Neuron (in vitro differentiated cells): ENCODE data around the gene MARCHF4.

Experiments
- H2AFZ ChIP-seq: one replicate; pipeline ENCODE4 v1.6.1; 2013; ENCODE audit warnings: low read depth, mild to moderate bottlenecking, inconsistent platforms, low read length, moderate library complexity
- H3K27me3 ChIP-seq: one replicate; pipeline ENCODE4 v1.6.1; 2013; ENCODE audit warnings: low read length; ENCODE audit not compliant: insufficient read depth
- H3K36me3 ChIP-seq: one replicate; pipeline ENCODE4 v1.6.1; 2013; ENCODE audit warnings: low read length; ENCODE audit not compliant: insufficient read depth
- H3K4me1 ChIP-seq: one replicate; pipeline ENCODE4 v1.6.1; 2013; ENCODE audit warnings: low read length; ENCODE audit not compliant: insufficient read depth
- H3K4me3 ChIP-seq: 2 replicates; pipeline ENCODE4 v1.5.1; 2013; ENCODE audit warnings: mild to moderate bottlenecking, low read length, moderate library complexity
- H3K9me3 ChIP-seq: one replicate; pipeline ENCODE4 v1.6.1; 2013; ENCODE audit warnings: low read length

Gene MARCHF4

DNA sequence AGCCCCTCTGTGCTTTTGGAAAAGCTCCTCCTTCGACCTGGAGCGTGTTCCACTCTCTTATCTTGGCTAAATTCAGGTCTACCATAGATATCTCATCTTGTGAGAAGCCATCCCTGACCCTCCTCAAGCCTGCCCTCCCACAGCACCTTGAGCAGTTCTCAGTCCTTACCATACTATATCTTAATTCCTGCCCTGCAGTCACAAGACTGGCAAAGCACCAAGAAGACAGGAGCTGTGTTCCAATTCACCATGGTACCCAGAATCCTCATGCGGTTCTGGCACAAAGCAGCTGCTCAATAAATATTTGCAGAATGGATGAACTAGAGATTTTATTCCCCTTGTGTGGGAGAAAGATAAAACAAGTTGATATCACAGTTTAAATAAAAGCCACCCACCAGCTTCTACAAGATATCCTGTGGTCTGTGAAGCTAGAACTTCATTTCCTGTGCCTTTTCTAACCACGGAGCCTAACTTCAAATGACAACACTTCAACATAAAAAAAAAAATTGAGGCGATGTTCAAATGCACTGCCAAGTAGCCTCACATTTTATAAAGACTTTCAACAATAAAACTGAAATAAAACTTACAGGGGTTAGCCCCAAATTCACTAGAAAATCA is 19.5 kb downstream of the MARCHF4 start:
- H2AFZ ChIP-seq = no peak overlapping the region
- H3K9me3 ChIP-seq = no peaks in the 10 kb centered on the region
- H3K36me3 ChIP-seq = no peaks in the 10 kb centered on the region
- H3K4me3 ChIP-seq = no peak overlapping the region
- H3K27me3 ChIP-seq = no peaks in the 10 kb centered on the region
- H3K4me1 ChIP-seq = peaks cover 18% of the 10 kb centered on the region

DNA sequence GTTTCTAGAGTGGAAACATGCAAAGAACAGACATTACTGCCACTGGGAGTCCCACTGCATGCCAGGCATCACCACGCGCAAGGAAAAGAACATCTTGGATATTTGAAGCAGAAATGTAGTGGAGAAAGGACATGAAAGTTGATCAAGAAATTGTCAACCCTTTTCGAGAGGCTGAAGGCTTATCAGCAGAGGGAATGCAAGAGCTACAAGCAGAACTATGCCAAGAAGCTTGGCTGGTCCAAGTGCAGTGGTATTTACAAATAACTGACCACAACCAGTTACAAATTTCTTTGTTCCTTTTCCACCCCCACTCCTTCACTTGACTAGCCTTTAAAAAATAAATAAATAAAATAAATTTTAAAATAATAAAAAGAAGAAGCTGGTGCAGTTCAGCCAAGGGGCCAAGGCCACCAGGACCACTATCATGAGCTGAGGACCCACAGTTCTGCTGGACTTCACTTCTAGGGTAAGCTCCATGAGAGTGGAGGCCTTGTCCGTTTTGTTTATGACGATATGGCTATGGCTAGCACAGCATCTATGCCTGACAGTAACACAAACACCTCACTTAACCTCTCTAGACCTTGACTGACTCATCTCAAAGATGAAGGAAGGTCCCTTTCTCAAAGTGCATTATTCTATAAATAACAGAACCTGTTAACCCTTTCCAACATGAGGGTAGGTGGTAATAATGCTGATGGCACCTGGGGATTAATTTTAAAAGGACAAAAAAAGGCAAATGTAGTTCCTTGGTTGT is 20.9 kb downstream of the MARCHF4 start:
- H3K4me1 ChIP-seq = peaks cover 18% of the 10 kb centered on the region
- no peaks in the 10 kb centered on the region for H3K27me3 ChIP-seq
- no peak overlapping the region for H2AFZ ChIP-seq
- no peaks in the 10 kb centered on the region for H3K9me3 ChIP-seq
- H3K4me3 ChIP-seq = no peak overlapping the region
- H3K36me3 ChIP-seq = no peaks in the 10 kb centered on the region

DNA sequence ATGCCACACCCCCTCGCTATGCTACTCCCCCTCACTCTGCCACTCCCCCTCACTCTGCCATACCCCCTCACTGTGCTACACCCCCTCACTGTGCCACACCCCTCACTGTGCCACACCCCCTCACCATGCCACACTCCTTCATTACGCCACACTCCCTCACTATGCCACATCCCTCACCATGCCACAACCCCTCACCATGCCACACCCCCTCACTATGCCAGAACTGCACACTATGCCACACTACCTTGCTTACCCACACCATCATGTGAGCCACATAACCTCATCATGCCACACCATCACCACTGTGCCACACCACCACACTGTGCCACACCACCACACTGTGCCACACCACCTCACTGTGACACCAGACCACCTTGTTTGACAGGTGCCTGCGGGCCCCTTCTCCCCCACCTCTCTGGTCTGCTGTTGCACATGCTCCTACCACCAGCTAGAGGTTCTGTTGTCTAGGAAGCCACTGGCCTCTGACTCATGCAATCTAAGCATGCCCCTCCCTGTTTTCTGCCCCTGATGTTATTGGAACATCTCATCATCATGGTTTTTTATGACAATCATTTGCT is 22.0 kb downstream of the MARCHF4 start:
- Histone ChIP-seq H3K27me3 (no peaks in the 10 kb centered on the region), H3K4me1 (peaks cover 9% of the 10 kb centered on the region)

DNA sequence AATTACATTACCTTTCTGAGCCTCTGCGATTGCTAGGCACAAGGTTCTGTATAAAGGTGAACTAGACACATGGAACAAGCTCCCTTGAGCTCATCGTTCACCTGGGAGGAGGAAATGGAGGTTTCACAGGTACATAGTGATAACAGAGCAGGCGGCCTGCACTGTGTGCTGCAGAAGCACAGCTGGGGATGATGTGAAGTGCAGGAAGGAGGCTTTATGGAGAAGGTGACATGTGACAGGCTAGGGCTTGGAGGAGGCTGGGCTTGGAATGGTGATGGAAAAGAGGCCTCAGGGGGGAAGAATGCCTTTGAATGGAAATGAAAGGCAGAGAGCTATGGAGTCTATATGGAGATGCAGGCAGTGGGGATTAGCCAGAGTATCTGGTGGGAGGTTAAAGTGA is 22.9 kb downstream of the MARCHF4 start:
- H3K4me3 ChIP-seq = no peak overlapping the region
- H3K36me3 ChIP-seq = no peaks in the 10 kb centered on the region
- H3K9me3 ChIP-seq = no peaks in the 10 kb centered on the region
- no peaks in the 10 kb centered on the region for H3K27me3 ChIP-seq
- H3K4me1 ChIP-seq = peaks cover 15% of the 10 kb centered on the region
- no peak overlapping the region for H2AFZ ChIP-seq

More for the DNA sequence above, 22.0 kb downstream of the MARCHF4 start:
- Histone ChIP-seq H3K9me3 (no peaks in the 10 kb centered on the region), H2AFZ (no peak overlapping the region), H3K36me3 (no peaks in the 10 kb centered on the region), H3K4me3 (no peak overlapping the region)

DNA sequence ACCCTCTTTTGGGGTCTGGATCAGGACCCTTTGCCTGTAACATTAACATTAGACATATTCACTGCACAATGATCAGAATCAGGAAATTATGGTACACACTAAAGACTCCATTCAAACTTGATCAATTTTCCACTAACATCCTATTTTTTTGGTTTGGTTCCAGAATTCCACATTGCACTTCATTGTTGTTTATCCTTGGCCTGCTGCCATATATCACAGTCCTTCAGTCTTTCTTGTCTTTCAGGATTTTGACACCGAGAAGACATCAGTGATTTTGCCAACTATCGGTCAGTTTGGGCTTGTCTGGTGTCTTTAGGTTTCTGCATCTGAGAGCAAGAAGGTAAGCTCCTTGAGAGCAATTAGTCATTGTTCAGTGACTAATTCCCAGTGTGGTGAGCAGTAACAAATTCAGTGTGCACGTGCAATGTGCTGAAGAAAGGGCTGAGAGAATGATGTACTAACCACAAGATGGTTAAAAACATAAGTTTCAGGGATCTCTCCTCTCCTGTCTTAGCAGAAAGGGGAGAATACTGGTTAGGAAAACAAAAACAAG is 23.5 kb downstream of the MARCHF4 start:
- Histone ChIP-seq H3K36me3 (no peaks in the 10 kb centered on the region), H3K9me3 (no peaks in the 10 kb centered on the region), H3K4me3 (no peak overlapping the region), H3K27me3 (no peaks in the 10 kb centered on the region), H3K4me1 (peaks cover 15% of the 10 kb centered on the region), H2AFZ (no peak overlapping the region)

DNA sequence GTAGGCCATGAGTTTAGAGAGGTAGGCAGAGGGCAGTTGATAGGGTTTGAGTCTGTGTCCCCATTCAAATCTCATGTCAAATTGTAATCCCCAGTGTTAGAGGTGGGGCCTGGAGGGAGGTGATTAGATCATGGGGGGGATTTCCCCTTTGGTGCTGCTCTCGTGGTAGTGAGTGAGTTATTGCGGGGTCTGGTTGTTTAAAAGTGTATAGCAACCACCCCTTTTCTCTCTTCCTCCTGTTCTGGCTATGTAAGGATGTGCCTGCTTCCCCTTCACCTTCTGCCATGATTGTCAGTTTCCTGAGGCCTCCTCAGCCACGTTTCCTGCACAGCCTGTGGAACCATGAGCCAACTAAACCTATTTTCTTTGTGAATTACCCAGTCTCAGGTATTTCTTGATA is 25.5 kb downstream of the MARCHF4 start:
- Histone ChIP-seq H3K27me3 (no peaks in the 10 kb centered on the region), H3K4me1 (peaks cover 15% of the 10 kb centered on the region), H3K36me3 (no peaks in the 10 kb centered on the region), H2AFZ (no peak overlapping the region), H3K9me3 (no peaks in the 10 kb centered on the region), H3K4me3 (no peak overlapping the region)

DNA sequence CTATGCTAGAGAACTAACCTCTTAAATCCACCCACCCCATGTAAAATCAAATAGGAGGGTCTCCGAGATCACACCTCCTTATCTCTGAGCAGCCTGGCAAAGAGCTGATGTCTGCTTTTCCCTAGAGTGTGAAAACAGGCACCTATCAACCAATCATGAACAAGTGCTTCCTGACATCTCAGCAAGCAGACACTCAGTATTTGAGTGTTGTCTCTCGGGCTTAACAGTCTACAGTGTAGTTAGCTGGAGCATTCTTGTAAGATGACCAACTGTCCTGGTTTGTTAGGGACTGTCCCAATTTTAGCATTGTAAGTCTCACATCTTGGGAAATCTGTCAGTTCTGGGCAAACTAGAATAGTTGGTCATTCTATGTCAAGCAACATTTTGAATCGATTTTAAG is 26.4 kb downstream of the MARCHF4 start:
- Histone ChIP-seq H3K4me1 (peaks cover 15% of the 10 kb centered on the region), H3K4me3 (no peak overlapping the region), H3K9me3 (no peaks in the 10 kb centered on the region), H2AFZ (no peak overlapping the region), H3K27me3 (no peaks in the 10 kb centered on the region), H3K36me3 (no peaks in the 10 kb centered on the region)

DNA sequence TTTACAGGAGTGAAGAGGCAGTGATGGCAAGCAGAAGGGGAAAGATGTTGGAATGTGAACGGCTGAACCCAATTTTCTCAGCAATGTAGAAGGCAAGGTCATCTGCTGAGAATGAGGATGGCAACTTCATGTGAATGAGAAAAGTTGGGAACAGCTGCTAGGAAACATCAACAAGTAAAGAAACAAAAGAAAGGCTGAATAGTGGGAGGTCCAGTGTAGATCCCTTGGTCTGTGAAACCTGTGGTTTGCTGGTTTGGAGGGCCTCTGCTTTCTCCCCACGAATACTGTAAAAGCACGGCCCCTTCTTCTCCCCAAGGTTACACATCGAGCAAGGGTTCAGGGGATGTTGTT is 27.4 kb downstream of the MARCHF4 start:
- H3K4me1 ChIP-seq = peaks cover 20% of the 10 kb centered on the region
- H3K4me3 ChIP-seq = no peak overlapping the region
- H3K9me3 ChIP-seq = no peaks in the 10 kb centered on the region
- H2AFZ ChIP-seq = no peak overlapping the region
- H3K36me3 ChIP-seq = no peaks in the 10 kb centered on the region
- H3K27me3 ChIP-seq = no peaks in the 10 kb centered on the region

DNA sequence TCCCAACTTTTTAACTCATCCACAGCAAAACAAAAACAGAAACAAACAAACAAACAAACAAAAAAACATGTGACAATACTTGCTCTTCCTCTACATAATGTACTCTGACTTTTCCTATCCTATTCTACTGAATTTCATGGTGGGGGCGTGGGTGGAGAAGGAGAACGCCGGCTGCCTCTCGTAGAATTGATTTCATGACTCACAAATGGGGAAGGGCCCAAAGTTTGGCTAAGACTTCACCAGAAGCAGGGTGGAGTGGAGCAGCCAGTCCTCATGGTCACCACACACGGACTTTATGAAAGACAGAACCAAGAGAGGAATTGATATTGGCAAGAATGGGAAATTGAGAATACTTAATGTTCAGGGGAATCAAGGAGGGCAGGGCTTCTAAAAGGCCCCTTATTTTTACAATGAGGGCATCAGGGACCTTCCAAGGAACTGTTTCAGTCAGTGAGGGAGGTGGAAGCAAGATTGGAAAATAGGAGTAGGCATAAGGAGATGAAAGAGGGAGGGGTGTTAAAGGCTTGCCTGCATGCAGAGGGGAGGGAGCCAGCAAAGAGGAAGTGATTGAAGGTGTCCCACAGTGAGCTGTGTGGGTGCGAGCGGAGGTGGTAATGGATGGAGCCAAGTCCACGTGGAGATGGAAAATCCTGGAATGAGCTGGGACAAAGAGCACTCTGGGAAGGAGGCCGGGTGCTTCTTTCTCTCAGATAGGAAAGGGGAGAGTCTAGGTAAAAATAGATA is 27.9 kb downstream of the MARCHF4 start:
- no peaks in the 10 kb centered on the region for H3K9me3 ChIP-seq
- H2AFZ ChIP-seq = no peak overlapping the region
- H3K4me1 ChIP-seq = peaks cover 21% of the 10 kb centered on the region
- no peaks in the 10 kb centered on the region for H3K36me3 ChIP-seq
- H3K27me3 ChIP-seq = no peaks in the 10 kb centered on the region
- H3K4me3 ChIP-seq = no peak overlapping the region

DNA sequence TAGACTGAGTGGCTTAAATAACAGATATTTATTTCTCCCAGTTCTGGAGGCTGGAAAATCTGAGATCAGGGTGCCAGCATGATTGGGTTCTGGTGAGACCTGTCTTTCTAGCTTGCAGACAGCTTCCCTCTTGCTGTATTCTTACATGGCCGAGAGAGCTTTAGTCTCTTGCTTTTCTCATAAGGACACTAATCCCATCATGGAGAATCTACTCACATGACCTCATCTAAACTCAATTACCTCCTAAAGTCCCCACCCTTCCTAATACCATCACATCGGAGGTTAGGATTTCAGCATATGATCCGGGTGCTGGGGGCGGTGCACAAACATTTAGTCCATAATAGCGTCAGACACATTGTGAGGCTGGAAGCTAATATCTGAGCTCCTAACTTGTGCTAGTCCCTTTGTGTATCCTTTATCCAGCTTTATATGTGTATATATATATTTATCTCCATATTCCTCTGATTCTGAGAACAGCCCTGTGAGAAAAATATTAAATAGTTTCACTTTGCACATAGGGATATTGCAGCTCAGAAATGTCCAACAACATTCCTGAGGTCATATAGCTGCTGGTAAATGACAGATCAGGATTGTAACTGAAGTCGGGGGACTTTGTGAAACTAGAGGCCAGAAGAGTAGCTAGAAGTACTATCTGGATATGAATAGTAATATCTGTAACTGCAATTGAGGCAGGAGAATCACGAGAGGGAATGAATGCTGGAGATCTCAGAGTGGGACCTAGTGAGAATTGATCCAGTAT is 28.9 kb downstream of the MARCHF4 start:
- no peak overlapping the region for H2AFZ ChIP-seq
- H3K9me3 ChIP-seq = no peaks in the 10 kb centered on the region
- H3K36me3 ChIP-seq = no peaks in the 10 kb centered on the region
- peaks cover 20% of the 10 kb centered on the region for H3K4me1 ChIP-seq
- H3K4me3 ChIP-seq = no peak overlapping the region
- no peaks in the 10 kb centered on the region for H3K27me3 ChIP-seq

DNA sequence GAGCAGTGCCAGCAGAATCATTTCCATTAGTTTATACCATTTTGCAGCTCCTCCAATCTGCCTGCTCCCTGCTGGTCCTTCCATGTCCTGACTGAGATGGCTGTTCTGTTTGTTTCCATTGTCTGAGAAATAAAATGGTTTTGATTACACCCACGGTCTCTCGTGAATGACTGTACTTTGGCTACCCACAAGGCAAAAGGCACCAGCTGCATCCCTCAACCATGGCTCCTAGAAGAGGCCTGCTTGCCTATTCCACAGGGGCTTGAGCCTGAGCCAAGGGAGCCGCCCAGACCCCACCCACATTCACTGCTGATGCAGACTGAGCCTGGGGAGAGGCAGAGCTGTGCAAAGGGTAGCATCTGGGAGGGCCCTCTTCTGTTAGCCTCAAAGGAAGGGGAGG is 31.2 kb downstream of the MARCHF4 start:
- no peaks in the 10 kb centered on the region for H3K9me3 ChIP-seq
- H3K27me3 ChIP-seq = peaks cover 4% of the 10 kb centered on the region
- no peak overlapping the region for H2AFZ ChIP-seq
- H3K4me3 ChIP-seq = no peak overlapping the region
- no peaks in the 10 kb centered on the region for H3K36me3 ChIP-seq
- H3K4me1 ChIP-seq = peaks cover 20% of the 10 kb centered on the region

DNA sequence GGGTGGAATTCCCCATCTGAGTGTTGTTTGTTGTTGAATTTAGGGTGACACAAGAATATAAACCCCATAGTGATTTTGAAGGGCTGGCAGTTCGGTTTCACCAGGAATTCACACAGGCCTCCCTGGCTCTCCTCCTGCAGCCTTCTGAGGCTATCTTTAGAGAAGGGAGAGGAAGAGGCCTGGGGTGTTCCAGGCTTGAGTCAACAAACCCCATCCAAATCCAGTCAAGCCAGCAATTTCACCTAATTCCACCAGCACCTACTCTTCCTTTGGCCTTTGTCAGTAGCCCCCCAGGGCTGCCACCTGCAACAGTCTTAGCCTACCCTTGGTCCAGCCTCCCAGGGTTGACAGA is 32.0 kb downstream of the MARCHF4 start:
- Histone ChIP-seq H2AFZ (peak overlapping the region; percentile 71), H3K27me3 (peaks cover 4% of the 10 kb centered on the region), H3K36me3 (no peaks in the 10 kb centered on the region), H3K9me3 (no peaks in the 10 kb centered on the region), H3K4me1 (peaks cover 20% of the 10 kb centered on the region), H3K4me3 (peak overlapping the region; percentile 35)
